K562 (cell line): Measurements from ENCODE around the gene A1BG. TPM values are rescaled to one million over a fixed set of nuclear protein-coding genes. Genes with fewer than 3 reads are reported as not detected.

Experiments used
- ATAC-seq: fragments of 200-7000 bp; cut with Tn5 transposase; 3 replicates; pipeline ENCODE4 v1.9.1; 2020; ENCODE audit warnings: moderate library complexity
- BruUV-seq: library from RNA; stranded (reverse); fragments of 400-500 nt; replicated peaks from 2 replicates; lab custom pipeline; 2021; lab: Mats Ljungman, UMichigan
- CTCF ChIA-PET: fragments of 300-600 bp; formaldehyde crosslinking; extraction: SDS; loops from one replicate; lab custom pipeline; 2021; ENCODE audit warnings: low intra/inter-chr PET ratio; lab: Yijun Ruan, JAX
- POLR2A ChIA-PET: fragments of 300-600, 350-650 bp; sonication (Branson Sonifier 250); formaldehyde crosslinking; extraction: SDS; loops from one replicate; lab custom pipeline; 2021; ENCODE audit warnings: antibody characterized with exemption, inconsistent platforms; lab: Yijun Ruan, JAX
- DNase-seq, 4 experiments: peaks; one replicate each; pipeline versions ENCODE4 v3.0.0 to v3.0.0-alpha.2; 2011 to 2018; ENCODE audit warnings: low spot score in 3 of 4, mixed read lengths in 3 of 4; ENCODE audit errors: extremely low read depth in 1 of 4
- FAIRE-seq: peaks from 2 replicates; lab custom pipeline; 2011; peaks lifted over from hg19 to GRCh38; lab: Jason Lieb, UNC
- H2AFZ ChIP-seq: 2 replicates; pipeline ENCODE4 v1.6.0; 2011; ENCODE audit warnings: low read depth, low read length, control low read depth, inconsistent platforms
- H3K27ac ChIP-seq: fragments of 200-600 bp; 3 replicates; pipeline ENCODE4 v1.8.0; 2011; ENCODE audit warnings: low read depth, mild to moderate bottlenecking, control low read depth, inconsistent platforms, low read length, moderate library complexity, mixed read lengths; ENCODE audit errors: extremely low read depth
- H3K27me3 ChIP-seq, 2 experiments: fragments of 300-600 bp in 1 of 2; 2 replicates in 1 of 2; 3 replicates in 1 of 2; pipeline versions ENCODE4 v1.6.0 to v1.8.0; 2011; ENCODE audit warnings: inconsistent platforms in 2 of 2, low read length in 2 of 2, mild to moderate bottlenecking in 1 of 2, mixed read lengths in 1 of 2, moderate library complexity in 1 of 2; ENCODE audit not compliant: control insufficient read depth in 2 of 2, insufficient read depth in 2 of 2
- H3K36me3 ChIP-seq: fragments of 300-600 bp; 3 replicates; pipeline ENCODE4 v1.8.0; 2011; ENCODE audit warnings: mild to moderate bottlenecking, low read length, inconsistent platforms; ENCODE audit not compliant: control insufficient read depth, insufficient read depth
- H3K4me1 ChIP-seq, 2 experiments: fragments of 200-600 bp in 1 of 2; replicated peaks in 1 of 2; 2 replicates in 1 of 2; 3 replicates in 1 of 2; pipeline versions ENCODE4 v1.5.1 to v1.8.0; 2011; ENCODE audit warnings: inconsistent platforms in 2 of 2, low read length in 2 of 2, mild to moderate bottlenecking in 1 of 2, mixed read lengths in 1 of 2, moderate library complexity in 1 of 2; ENCODE audit not compliant: control insufficient read depth in 2 of 2, insufficient read depth in 2 of 2
- H3K4me2 ChIP-seq: 2 replicates; pipeline ENCODE4 v1.6.1; 2011; ENCODE audit warnings: low read length, control low read depth, inconsistent platforms, mixed read lengths; ENCODE audit not compliant: insufficient read depth
- H3K4me3 ChIP-seq: fragments of 200-600 bp; sonication (generic), shearing (Covaris generic); 2 replicates; pipeline ENCODE4 v1.5.1; 2016; ENCODE audit warnings: control low read depth, inconsistent platforms
- H3K79me2 ChIP-seq: fragments of 200-600 bp; 3 replicates; pipeline ENCODE4 v1.8.0; 2011; ENCODE audit warnings: low read length, inconsistent platforms; ENCODE audit not compliant: control insufficient read depth, insufficient read depth
- H3K9ac ChIP-seq, 2 experiments: 2 replicates each; pipeline versions ENCODE4 v1.6.0 to v1.6.1; 2011; ENCODE audit warnings: low read depth in 2 of 2, low read length in 2 of 2, control low read depth in 1 of 2, inconsistent platforms in 1 of 2, mild to moderate bottlenecking in 1 of 2, mixed read lengths in 1 of 2; ENCODE audit not compliant: insufficient read depth in 1 of 2
- H3K9me1 ChIP-seq: one replicate; pipeline ENCODE4 v1.6.0; 2011; ENCODE audit warnings: inconsistent platforms, mild to moderate bottlenecking, low read length, moderate library complexity; ENCODE audit not compliant: control insufficient read depth, insufficient read depth
- H3K9me3 ChIP-seq: replicated peaks from 2 replicates; pipeline ENCODE4 v1.5.1; 2011; ENCODE audit warnings: low read depth, low read length, inconsistent platforms; ENCODE audit not compliant: control insufficient read depth, insufficient read depth
- H4K20me1 ChIP-seq: replicated peaks from 2 replicates; pipeline ENCODE4 v1.6.1; 2011; ENCODE audit warnings: low read length, inconsistent platforms, mixed read lengths; ENCODE audit not compliant: control insufficient read depth, insufficient read depth
- DNMT1 ChIP-seq: fragments of 450-650 bp; IDR thresholded peaks from 2 replicates; pipeline ENCODE4 v1.6.1; 2016; ENCODE audit warnings: antibody characterized with exemption, mild to moderate bottlenecking
- GATAD2B ChIP-seq: fragments of 450-650 bp; IDR thresholded peaks from 2 replicates; pipeline ENCODE4 v1.6.1; 2017; ENCODE audit warnings: mild to moderate bottlenecking, borderline replicate concordance
- HCFC1 ChIP-seq: IDR thresholded peaks from 2 replicates; pipeline ENCODE4 v1.6.1; 2012; ENCODE audit warnings: low read depth, low read length, improper control_type of control experiment
- HEY1 ChIP-seq: fragments of 250-450 bp; sonication (Bioruptor Pico); IDR thresholded peaks from 2 replicates; pipeline ENCODE4 v1.5.0; 2020; ENCODE audit warnings: mild to moderate bottlenecking, moderate library complexity, borderline replicate concordance
- HMG20A ChIP-seq: fragments of 450-650 bp; formaldehyde crosslinking; conservative IDR thresholded peaks from 2 replicates; pipeline ENCODE4 v1.4.0; 2020; ENCODE audit warnings: mild to moderate bottlenecking, mixed read lengths
- MEF2A ChIP-seq: IDR thresholded peaks from 2 replicates; pipeline ENCODE4 v1.6.1; 2011; ENCODE audit warnings: low read depth, mild to moderate bottlenecking, low read length, moderate library complexity; ENCODE audit not compliant: control insufficient read depth
- MIER1 ChIP-seq: fragments of 450-650 bp; IDR thresholded peaks from 2 replicates; pipeline ENCODE4 v1.6.1; 2016; ENCODE audit warnings: antibody characterized with exemption, mild to moderate bottlenecking, low read depth
- NCOA1 ChIP-seq: fragments of 450-650 bp; IDR thresholded peaks from 2 replicates; pipeline ENCODE4 v1.6.1; 2016; ENCODE audit warnings: low read depth
- NFYB ChIP-seq: IDR thresholded peaks from 2 replicates; pipeline ENCODE4 v1.6.1; 2011; ENCODE audit warnings: mild to moderate bottlenecking, moderate library complexity; ENCODE audit not compliant: insufficient read length; ENCODE audit errors: extremely low read depth
- SNIP1 ChIP-seq: fragments of 450-650 bp; IDR thresholded peaks from 2 replicates; pipeline ENCODE4 v1.7.1; 2017; ENCODE audit warnings: low read depth, mild to moderate bottlenecking
- SP2 ChIP-seq: IDR thresholded peaks from 2 replicates; pipeline ENCODE4 v1.6.1; 2011; ENCODE audit warnings: mild to moderate bottlenecking, low read depth, low read length, moderate library complexity; ENCODE audit not compliant: poor library complexity, severe bottlenecking; ENCODE audit errors: extremely low read depth
- ZNF124 ChIP-seq: sonication (generic); formaldehyde crosslinking; IDR thresholded peaks from 2 replicates; pipeline ENCODE4 v1.8.1; 2022; ENCODE audit warnings: missing genetic modification reagents
- ZNF143 ChIP-seq: sonication (generic); formaldehyde crosslinking; IDR thresholded peaks from 2 replicates; pipeline ENCODE4 v1.9.0; 2022; ENCODE audit warnings: mild to moderate bottlenecking, missing genetic modification reagents
- ZNF445 ChIP-seq: fragments of 250-450 bp; sonication (Bioruptor Pico); IDR thresholded peaks from 2 replicates; pipeline ENCODE4 v1.4.0; 2020; ENCODE audit warnings: low read depth, mild to moderate bottlenecking, moderate library complexity
- ZNF707 ChIP-seq: fragments of 250-450 bp; sonication (Bioruptor Pico); conservative IDR thresholded peaks from 2 replicates; pipeline ENCODE4 v1.8.0; 2022; ENCODE audit warnings: inconsistent platforms, mild to moderate bottlenecking, moderate library complexity
- ZNF764 ChIP-seq: fragments of 250-450 bp; sonication (Bioruptor Pico); IDR thresholded peaks from 2 replicates; pipeline ENCODE4 v1.4.0; 2020; ENCODE audit warnings: low read depth, mild to moderate bottlenecking, moderate library complexity
- WGBS: fragments of 100-300 bp; shearing (Covaris generic); methylation state at CpG from one replicate; pipeline ENCODE4 v1.1.6; 2016; ENCODE audit warnings: low coverage, mixed read lengths; ENCODE audit not compliant: insufficient coverage; ENCODE audit errors: missing lambda C conversion rate; 5-methylcytosine and 5-hydroxymethylcytosine counted together
- in situ Hi-C: fragments of 300-500 bp; cut with MboI; formaldehyde crosslinking; loops from 4 replicates; pipeline ENCODE4 v1.15.0; 2018; ENCODE audit warnings: inconsistent platforms, mixed read lengths
- intact Hi-C: fragments of 100-400 bp; cut with micrococcal nuclease; formaldehyde crosslinking; loops from 2 replicates; pipeline ENCODE4 v1.14.2; 2022
- polyA plus RNA-seq, 8 experiments: library from polyadenylated mRNA; depleted of rRNA in 4 of 8; stranded (reverse) in 5 of 8; unstranded in 3 of 8; fragments of >200 nt; fragmentation: Nextera tagmentation in 2 of 8; fragmentation: Illumina TruSeq in 1 of 8; extraction: Ambion mirVana in 2 of 8; extraction: Trizol in 1 of 8; gene quantifications; 2 replicates each; pipeline versions ENCODE4 v1.2.1 to v1.2.3, GENCODE V29; 2011 to 2014; ENCODE audit warnings: inconsistent platforms in 1 of 8, missing spikeins in 1 of 8
- total RNA-seq, 7 experiments: library from RNA; depleted of rRNA in 6 of 7; stranded (reverse); fragments of >200 nt in 6 of 7; fragmentation: Illumina TruSeq in 2 of 7; extraction: Trizol in 2 of 7; gene quantifications; 2 replicates each; pipeline versions ENCODE4 v1.2.1 to v1.2.3, GENCODE V29; 2011 to 2021; ENCODE audit warnings: low replicate concordance in 1 of 7
- TF ChIP-seq, protein P1 (sequence below): fragments of 200-800 bp; sonication (Bioruptor generic); IDR thresholded peaks from 2 replicates; pipeline ENCODE4 v1.6.1; 2016; ENCODE audit warnings: missing genetic modification characterization, missing compliant biosample characterization
- TF ChIP-seq, protein P2 (sequence below): conservative IDR thresholded peaks from 2 replicates; pipeline ENCODE4 v1.6.1; 2011; ENCODE audit warnings: low read depth, mild to moderate bottlenecking, low read length; ENCODE audit not compliant: control insufficient read depth

The A1BG gene
- total and polyA plus RNA-seq, 9 of the 15 experiments (the other 6 are each of a cell fraction or from before 2014, with no cell fraction given), result 0.10 to 19.8 (median 2.6) TPM

DNA sequence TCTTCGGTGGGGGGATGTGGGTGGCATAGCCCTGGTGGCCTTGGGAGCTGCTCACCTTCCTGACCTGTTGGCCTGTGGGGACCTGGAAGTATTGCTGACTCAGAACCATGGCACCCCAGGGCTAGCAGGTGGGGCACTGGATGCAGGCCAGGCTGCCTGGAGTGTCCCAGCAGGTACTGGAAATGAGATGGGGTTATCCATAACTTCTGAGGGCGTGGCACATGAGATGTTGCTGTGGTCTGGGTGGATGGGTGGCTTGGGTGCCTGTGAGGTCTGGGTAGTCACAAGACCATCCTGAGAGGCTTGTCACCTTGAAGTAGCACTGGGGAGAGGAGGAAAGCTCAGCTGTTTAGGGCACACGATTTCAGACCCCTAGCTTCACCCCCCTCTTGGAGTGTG lies 41.5 kb upstream of the A1BG start (continued):
- TF ChIP-seq, protein P1, sequence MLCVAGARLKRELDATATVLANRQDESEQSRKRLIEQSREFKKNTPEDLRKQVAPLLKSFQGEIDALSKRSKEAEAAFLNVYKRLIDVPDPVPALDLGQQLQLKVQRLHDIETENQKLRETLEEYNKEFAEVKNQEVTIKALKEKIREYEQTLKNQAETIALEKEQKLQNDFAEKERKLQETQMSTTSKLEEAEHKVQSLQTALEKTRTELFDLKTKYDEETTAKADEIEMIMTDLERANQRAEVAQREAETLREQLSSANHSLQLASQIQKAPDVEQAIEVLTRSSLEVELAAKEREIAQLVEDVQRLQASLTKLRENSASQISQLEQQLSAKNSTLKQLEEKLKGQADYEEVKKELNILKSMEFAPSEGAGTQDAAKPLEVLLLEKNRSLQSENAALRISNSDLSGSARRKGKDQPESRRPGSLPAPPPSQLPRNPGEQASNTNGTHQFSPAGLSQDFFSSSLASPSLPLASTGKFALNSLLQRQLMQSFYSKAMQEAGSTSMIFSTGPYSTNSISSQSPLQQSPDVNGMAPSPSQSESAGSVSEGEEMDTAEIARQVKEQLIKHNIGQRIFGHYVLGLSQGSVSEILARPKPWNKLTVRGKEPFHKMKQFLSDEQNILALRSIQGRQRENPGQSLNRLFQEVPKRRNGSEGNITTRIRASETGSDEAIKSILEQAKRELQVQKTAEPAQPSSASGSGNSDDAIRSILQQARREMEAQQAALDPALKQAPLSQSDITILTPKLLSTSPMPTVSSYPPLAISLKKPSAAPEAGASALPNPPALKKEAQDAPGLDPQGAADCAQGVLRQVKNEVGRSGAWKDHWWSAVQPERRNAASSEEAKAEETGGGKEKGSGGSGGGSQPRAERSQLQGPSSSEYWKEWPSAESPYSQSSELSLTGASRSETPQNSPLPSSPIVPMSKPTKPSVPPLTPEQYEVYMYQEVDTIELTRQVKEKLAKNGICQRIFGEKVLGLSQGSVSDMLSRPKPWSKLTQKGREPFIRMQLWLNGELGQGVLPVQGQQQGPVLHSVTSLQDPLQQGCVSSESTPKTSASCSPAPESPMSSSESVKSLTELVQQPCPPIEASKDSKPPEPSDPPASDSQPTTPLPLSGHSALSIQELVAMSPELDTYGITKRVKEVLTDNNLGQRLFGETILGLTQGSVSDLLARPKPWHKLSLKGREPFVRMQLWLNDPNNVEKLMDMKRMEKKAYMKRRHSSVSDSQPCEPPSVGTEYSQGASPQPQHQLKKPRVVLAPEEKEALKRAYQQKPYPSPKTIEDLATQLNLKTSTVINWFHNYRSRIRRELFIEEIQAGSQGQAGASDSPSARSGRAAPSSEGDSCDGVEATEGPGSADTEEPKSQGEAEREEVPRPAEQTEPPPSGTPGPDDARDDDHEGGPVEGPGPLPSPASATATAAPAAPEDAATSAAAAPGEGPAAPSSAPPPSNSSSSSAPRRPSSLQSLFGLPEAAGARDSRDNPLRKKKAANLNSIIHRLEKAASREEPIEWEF (CRISPR knock-in tag), result no peak
- TF ChIP-seq MEF2A (no peak), NCOA1 (no peak), DNMT1 (no peak), ZNF143 (CRISPR knock-in tag) (no peak), NFYB (no peak)

DNA sequence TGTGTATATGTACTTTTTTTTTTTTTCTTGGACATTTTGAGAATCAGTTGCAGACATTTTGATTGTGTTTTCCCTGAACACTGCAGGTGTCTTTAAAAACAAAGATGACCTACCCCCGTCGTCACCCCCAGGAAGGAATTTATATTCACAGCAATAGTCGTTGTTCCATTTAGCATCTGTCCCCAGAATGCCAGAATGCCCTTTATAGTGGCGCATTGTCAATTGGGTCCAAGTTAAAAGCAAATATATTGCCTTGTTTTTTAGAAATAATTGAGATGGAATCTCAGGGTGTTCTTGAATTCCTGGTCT lies 40.4 kb upstream of the A1BG start:
- peaks cover 10 to 57% of the 10 kb centered on the region in 2 experiments; a peak in 4 of 5 replicates for H3K4me1 ChIP-seq
- no peak overlapping the region for H3K27ac ChIP-seq
- in situ Hi-C loops (no loop called here), intact Hi-C loops (no loop called here)
- no peak overlapping the region for H3K4me2 ChIP-seq
- ChIA-PET POLR2A (no interaction called here), CTCF (no interaction called here)
- ATAC-seq (no peak), DNase-seq (no peak), FAIRE-seq (no peak)
- peaks cover 41% of the 10 kb centered on the region for H3K79me2 ChIP-seq
- no peak overlapping the region for H2AFZ ChIP-seq
- no peaks in the 10 kb centered on the region for H3K9me3 ChIP-seq
- H3K9ac ChIP-seq, result no peak overlapping the region
- BruUV-seq, result no TSS peak
- 80% methylated on average over 4 of the region's 4 CpGs for WGBS
- H3K27me3 ChIP-seq, result no peaks in the 10 kb centered on the region
- peaks cover 18% of the 10 kb centered on the region; the same call in 1 of the 2 replicates for H4K20me1 ChIP-seq
- H3K36me3 ChIP-seq, result peaks cover 66% of the 10 kb centered on the region
- no peak overlapping the region for H3K4me3 ChIP-seq
- no peaks in the 10 kb centered on the region for H3K9me1 ChIP-seq
- no peak for TF ChIP-seq MIER1
- TF ChIP-seq, protein P2, sequence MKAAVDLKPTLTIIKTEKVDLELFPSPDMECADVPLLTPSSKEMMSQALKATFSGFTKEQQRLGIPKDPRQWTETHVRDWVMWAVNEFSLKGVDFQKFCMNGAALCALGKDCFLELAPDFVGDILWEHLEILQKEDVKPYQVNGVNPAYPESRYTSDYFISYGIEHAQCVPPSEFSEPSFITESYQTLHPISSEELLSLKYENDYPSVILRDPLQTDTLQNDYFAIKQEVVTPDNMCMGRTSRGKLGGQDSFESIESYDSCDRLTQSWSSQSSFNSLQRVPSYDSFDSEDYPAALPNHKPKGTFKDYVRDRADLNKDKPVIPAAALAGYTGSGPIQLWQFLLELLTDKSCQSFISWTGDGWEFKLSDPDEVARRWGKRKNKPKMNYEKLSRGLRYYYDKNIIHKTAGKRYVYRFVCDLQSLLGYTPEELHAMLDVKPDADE, result no peak
- no peak for TF ChIP-seq HCFC1
- no peak for TF ChIP-seq SNIP1
- TF ChIP-seq GATAD2B, result no peak
- no peak for TF ChIP-seq ZNF124 (CRISPR knock-in tag)
- no peak for TF ChIP-seq HMG20A (CRISPR knock-in tag)
- TF ChIP-seq HEY1 (CRISPR knock-in tag), result no peak
- TF ChIP-seq SP2, result no peak
- no peak for TF ChIP-seq ZNF764 (CRISPR knock-in tag)
- no peak for TF ChIP-seq ZNF445
- no peak for TF ChIP-seq ZNF707 (CRISPR knock-in tag)
